Glutamatergic neuron (in vitro differentiated cells): ENCODE measurements around the gene RXFP1. TPM values are rescaled to one million over a fixed set of nuclear protein-coding genes. Genes with fewer than 3 reads are reported as not detected.

ENCODE experiments used
- DNase-seq: peaks from one replicate; pipeline ENCODE4 v3.0.0; 2022
- H3K27ac Mint-ChIP-seq: one replicate; pipeline ENCODE4 v1.8.0; 2020; ENCODE audit warnings: mild to moderate bottlenecking, mixed read lengths, inconsistent platforms; ENCODE audit not compliant: unreplicated experiment
- H3K27me3 Mint-ChIP-seq: one replicate; pipeline ENCODE4 v1.8.0; 2020; ENCODE audit warnings: mild to moderate bottlenecking, moderate library complexity, mixed read lengths, inconsistent platforms; ENCODE audit not compliant: unreplicated experiment
- H3K36me3 Mint-ChIP-seq: one replicate; pipeline ENCODE4 v1.8.0; 2020; ENCODE audit warnings: mild to moderate bottlenecking, mixed read lengths, inconsistent platforms; ENCODE audit not compliant: unreplicated experiment
- H3K4me1 Mint-ChIP-seq: one replicate; pipeline ENCODE4 v1.8.0; 2020; ENCODE audit warnings: mild to moderate bottlenecking, low read depth, mixed read lengths, inconsistent platforms; ENCODE audit not compliant: unreplicated experiment
- H3K4me3 Mint-ChIP-seq: one replicate; pipeline ENCODE4 v1.8.0; 2020; ENCODE audit warnings: mild to moderate bottlenecking, mixed read lengths, inconsistent platforms; ENCODE audit not compliant: unreplicated experiment
- H3K9me3 Mint-ChIP-seq: one replicate; pipeline ENCODE4 v1.8.0; 2020; ENCODE audit warnings: mild to moderate bottlenecking, moderate library complexity, mixed read lengths, inconsistent platforms; ENCODE audit not compliant: unreplicated experiment
- total RNA-seq: library from RNA; stranded (reverse); fragmentation: NEBNext Ultra II Directional; extraction: Animal tissue kit (Norgen Biotek cat#: 25700); gene quantifications from one replicate; pipeline ENCODE4 v1.2.1, GENCODE V29; 2021; ENCODE audit not compliant: unreplicated experiment
- TF ChIP-seq, protein P1 (sequence below): fragments of 200-600 bp; sonication (generic); IDR thresholded peaks from one replicate; pipeline ENCODE4 v1.5.0; 2021; ENCODE audit not compliant: partially characterized antibody, unreplicated experiment

RXFP1 gene
- total RNA-seq, 1 donor from 2014 or later = not detected

DNA sequence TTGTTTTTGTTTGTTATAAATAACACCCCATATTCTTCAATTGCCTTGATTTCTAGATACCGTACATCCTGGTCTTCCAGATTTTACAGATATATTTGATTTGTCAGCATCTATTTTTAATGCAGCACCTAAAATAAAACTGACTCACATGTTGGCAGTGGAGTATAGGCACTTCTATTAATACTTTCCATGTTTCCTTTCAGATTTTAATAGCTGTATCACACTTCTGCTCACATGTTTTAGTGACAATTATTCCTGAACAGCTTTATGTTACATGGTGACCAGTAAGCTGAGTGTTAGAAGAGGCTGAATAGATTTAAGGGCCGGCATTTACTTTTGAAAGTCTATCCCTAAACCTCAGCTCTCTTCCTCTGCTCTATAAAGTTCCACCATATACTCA, 103.9 kb downstream of the RXFP1 start:
- Mint-ChIP-seq H3K9me3 (no peaks in the 10 kb centered on the region), H3K27me3 (peaks cover 2% of the 10 kb centered on the region), H3K4me3 (no peak overlapping the region), H3K27ac (no peak overlapping the region), H3K4me1 (no peaks in the 10 kb centered on the region), H3K36me3 (no peaks in the 10 kb centered on the region)
- TF ChIP-seq, protein P1, sequence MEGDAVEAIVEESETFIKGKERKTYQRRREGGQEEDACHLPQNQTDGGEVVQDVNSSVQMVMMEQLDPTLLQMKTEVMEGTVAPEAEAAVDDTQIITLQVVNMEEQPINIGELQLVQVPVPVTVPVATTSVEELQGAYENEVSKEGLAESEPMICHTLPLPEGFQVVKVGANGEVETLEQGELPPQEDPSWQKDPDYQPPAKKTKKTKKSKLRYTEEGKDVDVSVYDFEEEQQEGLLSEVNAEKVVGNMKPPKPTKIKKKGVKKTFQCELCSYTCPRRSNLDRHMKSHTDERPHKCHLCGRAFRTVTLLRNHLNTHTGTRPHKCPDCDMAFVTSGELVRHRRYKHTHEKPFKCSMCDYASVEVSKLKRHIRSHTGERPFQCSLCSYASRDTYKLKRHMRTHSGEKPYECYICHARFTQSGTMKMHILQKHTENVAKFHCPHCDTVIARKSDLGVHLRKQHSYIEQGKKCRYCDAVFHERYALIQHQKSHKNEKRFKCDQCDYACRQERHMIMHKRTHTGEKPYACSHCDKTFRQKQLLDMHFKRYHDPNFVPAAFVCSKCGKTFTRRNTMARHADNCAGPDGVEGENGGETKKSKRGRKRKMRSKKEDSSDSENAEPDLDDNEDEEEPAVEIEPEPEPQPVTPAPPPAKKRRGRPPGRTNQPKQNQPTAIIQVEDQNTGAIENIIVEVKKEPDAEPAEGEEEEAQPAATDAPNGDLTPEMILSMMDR = no peak
- no peak for DNase-seq

DNA sequence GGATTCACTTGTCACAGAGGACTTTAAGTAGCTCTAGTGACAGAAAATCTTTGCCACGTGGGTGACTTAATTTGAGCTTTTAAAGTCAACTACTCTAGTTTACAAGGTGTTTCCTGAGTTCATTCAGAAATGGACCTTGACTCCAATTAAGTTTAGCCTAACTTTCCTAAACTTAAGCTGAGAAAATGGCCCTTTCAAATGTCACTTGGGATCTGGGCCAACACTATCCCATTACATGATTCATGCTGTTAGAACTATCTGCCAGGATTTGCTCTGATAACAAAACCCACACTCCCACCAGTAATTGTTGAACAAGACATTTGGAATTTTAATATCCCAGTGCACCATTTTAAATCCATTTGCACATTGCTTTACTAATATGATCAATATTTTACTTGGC, 109.2 kb downstream of the RXFP1 start:
- peaks cover 2% of the 10 kb centered on the region for H3K27me3 Mint-ChIP-seq
- H3K4me1 Mint-ChIP-seq = no peaks in the 10 kb centered on the region
- no peak overlapping the region for H3K27ac Mint-ChIP-seq
- TF ChIP-seq, protein P1 = no peak
- H3K36me3 Mint-ChIP-seq = no peaks in the 10 kb centered on the region
- no peak for DNase-seq
- no peak overlapping the region for H3K4me3 Mint-ChIP-seq
- H3K9me3 Mint-ChIP-seq = no peaks in the 10 kb centered on the region

DNA sequence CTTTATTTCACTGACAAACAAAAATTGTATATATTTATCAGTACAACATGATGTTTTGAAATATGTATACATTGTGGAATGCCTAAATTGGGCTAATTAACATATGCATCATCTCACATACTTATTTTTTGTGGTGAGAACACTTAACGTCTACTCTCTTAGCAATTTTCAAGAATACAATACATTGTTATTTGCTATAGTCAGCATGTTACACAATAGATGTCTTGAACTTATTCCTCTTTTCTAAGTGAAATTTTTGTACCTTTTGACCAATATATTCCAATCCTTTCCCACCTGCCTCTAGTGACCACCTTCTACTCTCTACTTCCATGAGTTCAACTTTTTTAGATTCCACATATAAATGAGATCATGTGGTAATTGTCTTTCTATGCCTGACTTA, 114.9 kb downstream of the RXFP1 start:
- H3K36me3 Mint-ChIP-seq = no peaks in the 10 kb centered on the region
- H3K9me3 Mint-ChIP-seq = no peaks in the 10 kb centered on the region
- no peak overlapping the region for H3K4me3 Mint-ChIP-seq
- TF ChIP-seq, protein P1 = no peak
- no peaks in the 10 kb centered on the region for H3K27me3 Mint-ChIP-seq
- DNase-seq = no peak
- no peak overlapping the region for H3K27ac Mint-ChIP-seq
- no peaks in the 10 kb centered on the region for H3K4me1 Mint-ChIP-seq

DNA sequence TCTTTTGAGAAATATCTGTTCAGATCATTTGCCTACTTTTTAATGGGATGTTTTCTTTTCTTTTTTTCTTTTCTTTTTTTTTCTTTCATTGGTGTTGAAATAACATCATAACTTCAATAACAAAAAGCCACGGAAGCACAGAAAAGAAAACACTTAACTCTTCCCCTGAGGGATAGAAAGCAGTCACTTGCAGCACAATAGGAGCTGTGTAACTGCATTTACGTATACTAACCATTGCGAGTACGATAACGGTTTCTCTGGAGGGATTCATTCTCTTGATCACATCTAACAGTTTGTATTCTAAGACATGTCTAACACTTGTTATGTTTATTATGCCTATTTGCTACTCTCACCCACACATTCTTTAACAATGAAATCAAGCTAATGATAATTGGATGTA, 122.7 kb downstream of the RXFP1 start:
- H3K4me1 Mint-ChIP-seq = no peaks in the 10 kb centered on the region
- no peaks in the 10 kb centered on the region for H3K9me3 Mint-ChIP-seq
- no peak overlapping the region for H3K27ac Mint-ChIP-seq
- H3K27me3 Mint-ChIP-seq = no peaks in the 10 kb centered on the region
- TF ChIP-seq, protein P1 = no peak
- no peak for DNase-seq
- no peaks in the 10 kb centered on the region for H3K36me3 Mint-ChIP-seq
- H3K4me3 Mint-ChIP-seq = no peak overlapping the region

DNA sequence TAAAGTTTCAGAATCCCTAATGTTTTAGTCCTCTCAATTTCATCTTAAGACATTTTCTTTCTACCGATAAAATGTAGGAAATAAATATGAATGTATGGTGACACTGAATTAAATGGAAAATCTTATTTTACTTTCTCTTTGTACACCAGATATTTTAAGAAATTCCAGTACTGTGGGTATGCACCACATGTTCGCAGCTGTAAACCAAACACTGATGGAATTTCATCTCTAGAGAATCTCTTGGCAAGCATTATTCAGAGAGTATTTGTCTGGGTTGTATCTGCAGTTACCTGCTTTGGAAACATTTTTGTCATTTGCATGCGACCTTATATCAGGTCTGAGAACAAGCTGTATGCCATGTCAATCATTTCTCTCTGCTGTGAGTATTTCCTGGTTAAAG, 123.1 kb downstream of the RXFP1 start:
- TF ChIP-seq, protein P1 = no peak
- Mint-ChIP-seq H3K27me3 (no peaks in the 10 kb centered on the region), H3K27ac (no peak overlapping the region), H3K36me3 (no peaks in the 10 kb centered on the region), H3K4me1 (no peaks in the 10 kb centered on the region), H3K9me3 (no peaks in the 10 kb centered on the region), H3K4me3 (no peak overlapping the region)
- no peak for DNase-seq
